Measurements from ENCODE around the gene ZNF805.
"Not testable (repeated sequence)": the region's sequence is repeated elsewhere in the genome, so short reads cannot be mapped to it uniquely, and the experiment has no call there.

DNA sequence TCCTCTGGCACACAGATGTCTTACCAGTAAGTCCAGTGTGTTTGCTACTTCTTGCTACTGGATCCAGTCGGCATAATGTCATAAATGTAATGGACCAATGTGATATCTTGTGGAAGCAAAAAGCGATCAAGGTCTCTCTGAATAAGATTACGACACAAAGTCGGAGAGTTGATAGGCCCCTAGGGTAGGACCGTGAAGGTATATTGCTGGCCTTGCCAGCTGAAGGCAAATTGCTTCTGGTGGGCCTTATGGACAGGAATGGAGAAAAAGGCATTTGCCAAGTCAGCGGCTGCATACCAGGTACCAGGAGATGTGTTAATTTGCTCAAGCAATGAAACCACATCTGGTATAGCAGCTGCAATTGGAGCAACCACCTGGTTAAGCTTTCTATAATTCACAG, 42.6 kb upstream of the ZNF805 start:
- TF ChIP-seq CTCF, POLR2A, EP300, POLR2AphosphoS5 (IDR thresholded peaks at IDR 0.05): not testable (repeated sequence)

All from gastroesophageal sphincter (tissue), 3 donors.